ENCODE measurements around the gene DNAH2. TPM values are rescaled to one million over a fixed set of nuclear protein-coding genes. Genes with fewer than 3 reads are reported as not detected.

The DNAH2 gene
- total and polyA plus RNA-seq, 2 donors (not counting 1 experiment from before 2014, with no cell fraction given) = 0.08 to 0.17 TPM

DNA sequence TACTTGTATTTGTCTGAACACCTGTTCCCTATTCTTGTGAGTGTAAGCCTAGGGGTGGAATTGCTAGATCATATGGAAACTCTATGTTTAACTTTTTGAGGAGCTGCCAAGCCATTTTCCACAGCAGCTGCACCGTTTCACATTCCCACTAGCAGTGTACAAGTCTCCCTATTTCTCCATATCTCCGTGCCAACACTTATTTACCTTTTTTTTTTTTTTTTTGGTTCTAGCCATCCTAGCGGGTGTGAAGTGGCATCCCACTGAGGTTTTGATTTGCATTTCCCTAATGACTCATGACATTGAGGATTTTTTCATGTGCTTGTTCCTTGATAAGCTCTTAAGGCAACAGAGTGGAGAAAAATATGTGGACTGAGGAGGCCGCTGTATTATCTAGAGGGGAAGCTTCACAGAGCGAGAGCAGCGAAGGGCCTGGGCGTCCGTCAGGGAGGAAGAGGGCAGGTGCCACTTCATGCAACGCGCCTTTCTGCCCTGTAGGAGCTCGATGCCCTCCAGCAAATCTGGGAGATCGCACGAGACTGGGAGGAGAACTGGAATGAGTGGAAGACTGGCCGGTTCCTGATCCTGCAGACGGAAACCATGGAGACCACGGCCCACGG, 50.0 kb downstream of the DNAH2 start:
- no peak overlapping the region for H2AFZ ChIP-seq (ENCODE audit: low read length)
- H3K27ac ChIP-seq (ENCODE audit: insufficient read depth, low read length) = no peak overlapping the region
- H3K36me3 ChIP-seq (ENCODE audit: control insufficient read depth, insufficient read depth, low read length) = no peaks in the 10 kb centered on the region
- no peak overlapping the region for H3K9ac ChIP-seq (ENCODE audit: insufficient read depth, low read length)
- DNase-seq (ENCODE audit: low read depth in 2 of 2) = peak; percentile 59 to 85
- TF ChIP-seq, protein P1, sequence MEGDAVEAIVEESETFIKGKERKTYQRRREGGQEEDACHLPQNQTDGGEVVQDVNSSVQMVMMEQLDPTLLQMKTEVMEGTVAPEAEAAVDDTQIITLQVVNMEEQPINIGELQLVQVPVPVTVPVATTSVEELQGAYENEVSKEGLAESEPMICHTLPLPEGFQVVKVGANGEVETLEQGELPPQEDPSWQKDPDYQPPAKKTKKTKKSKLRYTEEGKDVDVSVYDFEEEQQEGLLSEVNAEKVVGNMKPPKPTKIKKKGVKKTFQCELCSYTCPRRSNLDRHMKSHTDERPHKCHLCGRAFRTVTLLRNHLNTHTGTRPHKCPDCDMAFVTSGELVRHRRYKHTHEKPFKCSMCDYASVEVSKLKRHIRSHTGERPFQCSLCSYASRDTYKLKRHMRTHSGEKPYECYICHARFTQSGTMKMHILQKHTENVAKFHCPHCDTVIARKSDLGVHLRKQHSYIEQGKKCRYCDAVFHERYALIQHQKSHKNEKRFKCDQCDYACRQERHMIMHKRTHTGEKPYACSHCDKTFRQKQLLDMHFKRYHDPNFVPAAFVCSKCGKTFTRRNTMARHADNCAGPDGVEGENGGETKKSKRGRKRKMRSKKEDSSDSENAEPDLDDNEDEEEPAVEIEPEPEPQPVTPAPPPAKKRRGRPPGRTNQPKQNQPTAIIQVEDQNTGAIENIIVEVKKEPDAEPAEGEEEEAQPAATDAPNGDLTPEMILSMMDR (conservative IDR thresholded peaks at IDR 0.05 in 1 of 2, IDR thresholded peaks at IDR 0.05 in 1 of 2; ENCODE audit: low read depth in 1 of 2, low read length in 2 of 2) = no peak
- TF ChIP-seq EZH2 (IDR thresholded peaks at IDR 0.05; ENCODE audit: low read length, missing control alignments) = no peak
- no peaks in the 10 kb centered on the region for H4K20me1 ChIP-seq (ENCODE audit: control insufficient read depth, extremely low read depth, insufficient read depth, low read length)
- no peaks in the 10 kb centered on the region for H3K4me1 ChIP-seq (ENCODE audit: control insufficient read depth, extremely low read depth, insufficient read depth, low read length)
- peaks cover 10% of the 10 kb centered on the region for H3K27me3 ChIP-seq (ENCODE audit: control insufficient read depth, insufficient read depth, low read length)
- no peak overlapping the region for H3K4me3 ChIP-seq (replicated peaks in 1 of 4; ENCODE audit: control extremely low read depth in 1 of 4, insufficient read depth in 1 of 4, low read depth in 3 of 4, low read length in 4 of 4)
- no peaks in the 10 kb centered on the region for H3K79me2 ChIP-seq (ENCODE audit: control insufficient read depth, insufficient read depth, low read length)
- no peaks in the 10 kb centered on the region for H3K9me3 ChIP-seq (ENCODE audit: control insufficient read depth, insufficient read depth, low read depth, low read length)
- H3K4me2 ChIP-seq (ENCODE audit: extremely low read depth, insufficient read depth, low read length) = no peak overlapping the region

DNA sequence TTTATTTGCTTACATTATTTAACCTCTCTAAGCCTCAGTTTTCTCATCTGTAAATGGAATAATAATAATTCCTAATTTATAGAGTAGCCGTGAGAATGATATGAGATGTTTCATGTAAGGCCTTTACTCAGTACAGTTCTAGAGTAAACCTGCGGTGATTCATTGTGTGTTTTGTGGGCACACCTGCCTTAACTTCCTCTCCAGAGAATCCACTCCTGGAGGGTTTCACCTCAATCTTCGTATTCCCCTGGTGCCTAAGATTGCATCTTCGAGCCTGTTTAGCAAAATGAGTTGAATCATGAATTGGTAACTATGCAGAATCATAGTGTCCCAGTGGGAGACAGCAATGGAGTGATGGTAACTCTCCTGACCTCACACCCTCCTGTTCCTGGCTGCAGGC, 52.3 kb downstream of the DNAH2 start:
- DNase-seq (ENCODE audit: low read depth in 2 of 2) = no peak
- no peak overlapping the region for H3K4me3 ChIP-seq (replicated peaks in 1 of 4; ENCODE audit: control extremely low read depth in 1 of 4, insufficient read depth in 1 of 4, low read depth in 3 of 4, low read length in 4 of 4)

DNA sequence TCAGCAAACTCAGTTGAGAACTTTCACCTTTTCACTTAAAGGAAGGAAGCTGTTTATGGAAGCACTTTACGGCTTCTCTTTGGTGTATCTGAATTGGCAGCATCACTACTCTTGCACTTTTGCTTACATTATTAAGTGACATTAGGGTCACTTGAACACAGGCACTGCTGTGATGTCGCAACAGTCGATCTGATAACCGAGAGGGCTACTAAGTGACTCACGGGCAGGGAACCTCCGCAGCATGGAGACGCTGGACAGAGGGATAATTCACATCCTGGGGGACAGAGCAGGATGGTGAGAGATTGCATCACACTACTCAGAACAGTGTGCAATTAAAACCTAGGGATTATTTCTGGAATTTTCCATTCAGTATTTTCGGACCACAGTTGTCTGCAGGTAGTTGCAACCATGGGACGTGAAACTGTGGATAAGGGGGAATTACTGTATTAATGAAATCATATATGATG, 56.5 kb downstream of the DNAH2 start:
- peak; percentile 57 to 83 for DNase-seq (ENCODE audit: low read depth in 2 of 2)
- H3K9ac ChIP-seq (ENCODE audit: insufficient read depth, low read length) = no peak overlapping the region
- no peaks in the 10 kb centered on the region for H3K79me2 ChIP-seq (ENCODE audit: control insufficient read depth, insufficient read depth, low read length)
- TF ChIP-seq EZH2 (IDR thresholded peaks at IDR 0.05; ENCODE audit: low read length, missing control alignments) = no peak
- TF ChIP-seq, protein P1 (conservative IDR thresholded peaks at IDR 0.05 in 1 of 2, IDR thresholded peaks at IDR 0.05 in 1 of 2; ENCODE audit: low read depth in 1 of 2, low read length in 2 of 2) = no peak
- H4K20me1 ChIP-seq (ENCODE audit: control insufficient read depth, extremely low read depth, insufficient read depth, low read length) = no peaks in the 10 kb centered on the region
- peaks cover 4% of the 10 kb centered on the region for H3K4me1 ChIP-seq (ENCODE audit: control insufficient read depth, extremely low read depth, insufficient read depth, low read length)
- H3K27me3 ChIP-seq (ENCODE audit: control insufficient read depth, insufficient read depth, low read length) = peaks cover 4% of the 10 kb centered on the region
- no peak overlapping the region for H3K4me3 ChIP-seq (replicated peaks in 1 of 4; ENCODE audit: control extremely low read depth in 1 of 4, insufficient read depth in 1 of 4, low read depth in 3 of 4, low read length in 4 of 4)
- H3K36me3 ChIP-seq (ENCODE audit: control insufficient read depth, insufficient read depth, low read length) = no peaks in the 10 kb centered on the region
- no peak overlapping the region for H2AFZ ChIP-seq (ENCODE audit: low read length)
- H3K9me3 ChIP-seq (ENCODE audit: control insufficient read depth, insufficient read depth, low read depth, low read length) = no peaks in the 10 kb centered on the region
- no peak overlapping the region for H3K27ac ChIP-seq (ENCODE audit: insufficient read depth, low read length)
- peak overlapping the region; percentile 13 for H3K4me2 ChIP-seq (ENCODE audit: extremely low read depth, insufficient read depth, low read length)

More for the DNA sequence above, 52.3 kb downstream of the DNAH2 start:
- Histone ChIP-seq H3K36me3 (ENCODE audit: control insufficient read depth, insufficient read depth, low read length) (no peaks in the 10 kb centered on the region), H2AFZ (ENCODE audit: low read length) (no peak overlapping the region), H3K4me2 (ENCODE audit: extremely low read depth, insufficient read depth, low read length) (no peak overlapping the region), H3K27ac (ENCODE audit: insufficient read depth, low read length) (no peak overlapping the region), H3K79me2 (ENCODE audit: control insufficient read depth, insufficient read depth, low read length) (no peaks in the 10 kb centered on the region), H3K27me3 (ENCODE audit: control insufficient read depth, insufficient read depth, low read length) (peaks cover 10% of the 10 kb centered on the region), H3K9ac (ENCODE audit: insufficient read depth, low read length) (no peak overlapping the region), H4K20me1 (ENCODE audit: control insufficient read depth, extremely low read depth, insufficient read depth, low read length) (no peaks in the 10 kb centered on the region), H3K4me1 (ENCODE audit: control insufficient read depth, extremely low read depth, insufficient read depth, low read length) (peaks cover 4% of the 10 kb centered on the region), H3K9me3 (ENCODE audit: control insufficient read depth, insufficient read depth, low read depth, low read length) (no peaks in the 10 kb centered on the region)
- TF ChIP-seq EZH2 (IDR thresholded peaks at IDR 0.05; ENCODE audit: low read length, missing control alignments) = no peak
- TF ChIP-seq, protein P1 (conservative IDR thresholded peaks at IDR 0.05 in 1 of 2, IDR thresholded peaks at IDR 0.05 in 1 of 2; ENCODE audit: low read depth in 1 of 2, low read length in 2 of 2) = no peak

Measured in fibroblast of lung (primary cell).